HCT116 (cell line): Measurements from ENCODE around the gene SPEF1. TPM values are rescaled to one million over a fixed set of nuclear protein-coding genes. Genes with fewer than 3 reads are reported as not detected.

Experiments
- ATAC-seq: fragments of 200-7000 bp; cut with Tn5 transposase; 2 replicates; pipeline ENCODE4 v1.9.1; 2020; ENCODE audit warnings: mild to moderate bottlenecking, moderate library complexity
- BruUV-seq: library from RNA; stranded (reverse); fragments of 400-500 nt; replicated peaks from 2 replicates; lab custom pipeline; 2021; lab: Mats Ljungman, UMichigan
- CTCF ChIA-PET: fragments of 300-600 bp; sonication (Branson Sonifier 250); formaldehyde crosslinking; loops from one replicate; lab custom pipeline; 2021; ENCODE audit warnings: antibody characterized with exemption; lab: Charles Lee
- POLR2A ChIA-PET: fragments of 300-600, 350-600 bp; sonication (Branson Sonifier 250); formaldehyde crosslinking; loops from one replicate; lab custom pipeline; 2021; ENCODE audit warnings: antibody characterized with exemption; lab: Charles Lee
- RAD21 ChIA-PET, 2 experiments: fragments of 300-600 bp; sonication (Branson Sonifier 250); formaldehyde crosslinking; loops; one replicate each; lab custom pipeline; 2023; ENCODE audit warnings: low total read pairs in 2 of 2; ENCODE audit not compliant: uncharacterized antibody in 2 of 2, unreplicated experiment in 2 of 2, low non-redundant PET in 1 of 2; lab: Charles Lee
- DNase-seq: peaks from one replicate; pipeline ENCODE4 v3.0.0-alpha.2; 2010; ENCODE audit warnings: low read depth, low spot score
- H2AFZ ChIP-seq: fragments of 200-600 bp; shearing (Covaris generic), sonication (generic); 2 replicates; pipeline ENCODE4 v1.6.1; 2017; ENCODE audit warnings: low read depth, mixed run types, mixed read lengths, antibody characterized with exemption, low read length; ENCODE audit not compliant: poor library complexity, severe bottlenecking
- H3K27ac ChIP-seq: 2 replicates; pipeline ENCODE4 v1.5.1; 2012; ENCODE audit warnings: low read depth, low read length
- H3K27me3 ChIP-seq: fragments of 200-600 bp; sonication (generic); 2 replicates; pipeline ENCODE4 v1.6.1; 2016; ENCODE audit warnings: mixed run types, low read length, mixed read lengths; ENCODE audit not compliant: insufficient read depth
- H3K36me3 ChIP-seq, 2 experiments: fragments of 200-500 bp in 1 of 2; fragments of 200-600 bp in 1 of 2; sonication (Bioruptor generic) in 1 of 2; sonication (generic) in 1 of 2; 2 replicates each; pipeline versions ENCODE4 v1.5.1 to v1.6.1; 2014 to 2016; ENCODE audit warnings: low read length in 2 of 2, inconsistent platforms in 1 of 2, mixed read lengths in 1 of 2, mixed run types in 1 of 2; ENCODE audit not compliant: insufficient read depth in 2 of 2, control insufficient read depth in 1 of 2
- H3K4me1 ChIP-seq, 2 experiments: fragments of 200-600 bp in 1 of 2; sonication (generic) in 1 of 2; 2 replicates each; pipeline versions ENCODE4 v1.5.1 to v1.6.1; 2012 to 2017; ENCODE audit warnings: low read length in 2 of 2, inconsistent platforms in 1 of 2, mild to moderate bottlenecking in 1 of 2, mixed read lengths in 1 of 2, mixed run types in 1 of 2, moderate library complexity in 1 of 2; ENCODE audit not compliant: insufficient read depth in 2 of 2, control insufficient read depth in 1 of 2
- H3K4me2 ChIP-seq: fragments of 200-600 bp; sonication (generic); 2 replicates; pipeline ENCODE4 v1.6.1; 2017; ENCODE audit warnings: mixed run types, low read length, mixed read lengths
- H3K4me3 ChIP-seq, 2 experiments: fragments of 200-600 bp in 1 of 2; sonication (generic) in 1 of 2; replicated peaks in 1 of 2; 2 replicates each; pipeline ENCODE4 v1.5.1; 2011 to 2016; ENCODE audit warnings: low read length in 2 of 2, control low read depth in 1 of 2, low read depth in 1 of 2, mild to moderate bottlenecking in 1 of 2, mixed read lengths in 1 of 2, mixed run types in 1 of 2
- H3K79me2 ChIP-seq: fragments of 200-600 bp; sonication (generic); 2 replicates; pipeline ENCODE4 v1.6.1; 2017; ENCODE audit warnings: mild to moderate bottlenecking, mixed run types, low read length, moderate library complexity, mixed read lengths; ENCODE audit not compliant: insufficient read depth
- H3K9ac ChIP-seq: fragments of 200-600 bp; sonication (generic); 2 replicates; pipeline ENCODE4 v1.6.1; 2016; ENCODE audit warnings: low read length, mixed read lengths
- H3K9me2 ChIP-seq: fragments of 200-600 bp; sonication (generic), shearing (Covaris generic); 2 replicates; pipeline ENCODE4 v1.6.1; 2017; ENCODE audit warnings: mixed run types, mild to moderate bottlenecking, moderate library complexity; ENCODE audit not compliant: insufficient read depth
- H3K9me3 ChIP-seq, 2 experiments: fragments of 200-500 bp in 1 of 2; fragments of 200-600 bp in 1 of 2; sonication (Bioruptor generic) in 1 of 2; sonication (generic) in 1 of 2; 2 replicates each; pipeline ENCODE4 v1.6.1; 2014 to 2017; ENCODE audit warnings: low read length in 2 of 2, mixed read lengths in 2 of 2, inconsistent platforms in 1 of 2, low read depth in 1 of 2, mild to moderate bottlenecking in 1 of 2, mixed run types in 1 of 2, moderate library complexity in 1 of 2; ENCODE audit not compliant: control insufficient read depth in 1 of 2, insufficient read depth in 1 of 2
- H4K20me1 ChIP-seq: fragments of 200-600 bp; sonication (generic), shearing (Covaris generic); 2 replicates; pipeline ENCODE4 v1.6.1; 2017; ENCODE audit warnings: mixed run types, mild to moderate bottlenecking, moderate library complexity; ENCODE audit not compliant: insufficient read depth
- CBX3 ChIP-seq: IDR thresholded peaks from 2 replicates; pipeline ENCODE4 v1.6.1; 2012; ENCODE audit warnings: low read depth
- ELF1 ChIP-seq: IDR thresholded peaks from 2 replicates; pipeline ENCODE4 v1.6.1; 2012; ENCODE audit warnings: low read depth, borderline replicate concordance
- EZH2 ChIP-seq: fragments of 200-600 bp; sonication (generic); IDR thresholded peaks from 2 replicates; pipeline ENCODE4 v1.6.1; 2017; ENCODE audit warnings: antibody characterized with exemption, mixed run types
- POLR2AphosphoS5 ChIP-seq: IDR thresholded peaks from 2 replicates; pipeline ENCODE4 v1.6.1; 2011; ENCODE audit warnings: mild to moderate bottlenecking, low read depth, low read length, moderate library complexity
- SP1 ChIP-seq: IDR thresholded peaks from 2 replicates; pipeline ENCODE4 v1.6.1; 2012; ENCODE audit warnings: low read depth
- TCF7L2 ChIP-seq: IDR thresholded peaks from 2 replicates; pipeline ENCODE4 v1.7.0; 2011; ENCODE audit warnings: borderline replicate concordance, inconsistent platforms; ENCODE audit not compliant: insufficient read depth, insufficient read length; ENCODE audit errors: extremely low read depth
- YY1 ChIP-seq: IDR thresholded peaks from 2 replicates; pipeline ENCODE4 v1.6.1; 2011; ENCODE audit warnings: low read length, low read depth, moderate library complexity, mild to moderate bottlenecking; ENCODE audit not compliant: insufficient replicate concordance; ENCODE audit errors: extremely low read depth
- intact Hi-C: fragments of 100-400 bp; cut with micrococcal nuclease; formaldehyde crosslinking; loops from 2 replicates; pipeline ENCODE4 v1.10.0; 2022
- total RNA-seq: library from RNA; stranded (reverse); gene quantifications from one replicate; pipeline ENCODE4 v1.2.1, GENCODE V29; 2021; ENCODE audit not compliant: unreplicated experiment
- TF ChIP-seq, protein P1 (sequence below): IDR thresholded peaks from 2 replicates; pipeline ENCODE4 v1.6.1; 2012

The SPEF1 gene
- total RNA-seq, 1 experiment from 2014 or later: 0.93 TPM

GRCh38 chr20:3786126-3786484 is 4.9 kb upstream of the SPEF1 start:
- Histone ChIP-seq H3K27me3 (no peaks in the 10 kb centered on the region), H4K20me1 (no peaks in the 10 kb centered on the region), H3K27ac (peak overlapping the region; percentile 81), H3K9me2 (no peaks in the 10 kb centered on the region)
- no TSS peak for BruUV-seq
- TF ChIP-seq TCF7L2 (no peak), POLR2AphosphoS5 (no peak), SP1 (no peak)
- TF ChIP-seq, protein P1, sequence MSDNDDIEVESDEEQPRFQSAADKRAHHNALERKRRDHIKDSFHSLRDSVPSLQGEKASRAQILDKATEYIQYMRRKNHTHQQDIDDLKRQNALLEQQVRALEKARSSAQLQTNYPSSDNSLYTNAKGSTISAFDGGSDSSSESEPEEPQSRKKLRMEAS: peak; percentile 61
- TF ChIP-seq, all 23 proteins: peak for 1
- Histone ChIP-seq H3K9ac (peak overlapping the region; percentile 72), H3K9me3 (no peaks in the 10 kb centered on the region), H3K4me2 (peak overlapping the region; percentile 88), H2AFZ (no peak overlapping the region), H3K79me2 (peaks cover 27% of the 10 kb centered on the region), H3K4me3 (peak overlapping the region; percentile 68 to 70), H3K36me3 (peaks cover 0 to 8% of the 10 kb centered on the region in 2 experiments; a peak in 1 of 4 replicates), H3K4me1 (peaks cover 25 to 41% of the 10 kb centered on the region in 2 experiments)
- ChIA-PET CTCF (interaction anchor here (0.6 to 2.5 kb wide), 11 partner anchors 10 to 117 kb away, joined by 3 to 19 read pairs (median 4); partner anchors contain the start of genes ADISSP, AP5S1 and CDC25B), RAD21 (interaction anchor here in 1 of 2 experiments (1.1 kb wide), 1 partner anchor 34 kb away, joined by 6 read pairs; the partner anchor contains the start of gene AP5S1), POLR2A (interaction anchor here (2.9 kb wide), 1 partner anchor 33 kb away, joined by 16 read pairs; the partner anchor contains the start of gene AP5S1)
- intact Hi-C loops: loop anchor here (5.0 kb wide), 1 partner anchor 301 kb away; no protein-coding TSS in a partner anchor
- DNase-seq (no peak), ATAC-seq (peak; percentile 48)

DNA sequence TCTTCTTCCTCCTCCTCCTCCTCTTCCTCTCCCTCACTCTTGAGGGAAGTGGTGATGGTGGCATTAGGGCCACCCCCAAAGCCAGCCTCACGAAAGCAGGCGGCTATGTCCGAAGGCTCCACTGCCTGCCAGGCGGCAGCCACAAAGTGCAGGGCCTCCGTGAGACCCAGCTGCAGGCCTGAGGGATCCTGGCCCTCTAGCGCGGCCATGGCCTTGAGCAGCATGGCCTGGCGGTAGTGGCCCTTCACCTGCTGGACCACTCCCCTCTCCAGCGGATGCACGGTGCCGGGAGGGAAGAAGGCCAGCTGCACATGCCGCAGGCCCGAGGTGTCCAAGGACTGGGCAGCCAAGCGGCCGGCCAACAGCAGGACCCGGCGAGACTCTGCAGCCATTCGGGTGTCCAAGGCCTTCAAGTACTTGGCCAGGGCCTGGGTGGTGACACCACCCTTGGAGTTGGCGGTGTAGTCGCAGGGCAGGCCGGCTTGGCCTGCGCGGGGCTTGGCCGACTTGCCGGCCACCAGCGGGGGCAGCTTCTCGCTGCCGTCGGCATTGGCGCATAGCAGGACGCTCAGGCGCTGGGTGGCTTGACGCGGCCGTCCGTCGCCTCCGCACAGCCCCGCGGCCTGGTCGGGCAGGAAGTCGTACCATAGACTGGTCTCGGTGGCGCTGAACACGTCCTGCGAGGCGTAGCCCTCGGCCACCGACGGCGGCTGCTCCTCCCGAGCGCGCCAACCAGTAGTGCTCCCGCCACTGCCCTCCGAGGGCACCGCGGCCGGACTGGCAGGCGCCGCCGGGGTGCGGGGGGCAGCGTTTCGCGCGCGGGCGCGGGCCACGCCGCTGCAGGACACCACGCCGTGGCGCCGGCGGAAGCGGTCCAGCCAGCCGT is 4.2 kb upstream of the SPEF1 start:
- Histone ChIP-seq H3K9me3 (no peaks in the 10 kb centered on the region), H2AFZ (no peak overlapping the region), H3K9me2 (no peaks in the 10 kb centered on the region), H4K20me1 (no peaks in the 10 kb centered on the region), H3K4me1 (peaks cover 25 to 47% of the 10 kb centered on the region in 2 experiments), H3K79me2 (peaks cover 27% of the 10 kb centered on the region), H3K4me2 (peak overlapping the region; percentile 88), H3K36me3 (peaks cover 0 to 8% of the 10 kb centered on the region in 2 experiments; a peak in 1 of 4 replicates), H3K27ac (peak overlapping the region; percentile 81), H3K27me3 (no peaks in the 10 kb centered on the region), H3K9ac (peak overlapping the region; percentile 72), H3K4me3 (peak overlapping the region; percentile 68 to 70)
- no peak for ATAC-seq
- DNase-seq: no peak
- intact Hi-C loops: loop anchor here (5.0 kb wide), 1 partner anchor 302 kb away; no protein-coding TSS in a partner anchor
- no peak for TF ChIP-seq SP1
- no peak for TF ChIP-seq CBX3
- no peak for TF ChIP-seq YY1
- no peak for TF ChIP-seq POLR2AphosphoS5
- no peak for TF ChIP-seq EZH2
- no peak for TF ChIP-seq ELF1
- RAD21 ChIA-PET: interaction anchor here (0.8 to 1.1 kb wide), 2 partner anchors 35 to 70 kb away, joined by 4 to 6 read pairs; partner anchors contain the start of gene AP5S1 (in 1 of the 2)
- BruUV-seq: no TSS peak
- POLR2A ChIA-PET: interaction anchor here (2.9 kb wide), 1 partner anchor 34 kb away, joined by 16 read pairs; the partner anchor contains the start of gene AP5S1
- CTCF ChIA-PET: interaction anchor here (1.1 to 2.5 kb wide), 5 partner anchors 32 to 70 kb away, joined by 3 to 19 read pairs (median 12); partner anchors contain the start of gene AP5S1
